ENCODE data around the gene ART1. TPM values are rescaled to one million over a fixed set of nuclear protein-coding genes. Genes with fewer than 3 reads are reported as not detected.

Gene ART1
- total and polyA plus RNA-seq, 2 of the 4 experiments (the other 2 are of a cell fraction): not detected

DNA sequence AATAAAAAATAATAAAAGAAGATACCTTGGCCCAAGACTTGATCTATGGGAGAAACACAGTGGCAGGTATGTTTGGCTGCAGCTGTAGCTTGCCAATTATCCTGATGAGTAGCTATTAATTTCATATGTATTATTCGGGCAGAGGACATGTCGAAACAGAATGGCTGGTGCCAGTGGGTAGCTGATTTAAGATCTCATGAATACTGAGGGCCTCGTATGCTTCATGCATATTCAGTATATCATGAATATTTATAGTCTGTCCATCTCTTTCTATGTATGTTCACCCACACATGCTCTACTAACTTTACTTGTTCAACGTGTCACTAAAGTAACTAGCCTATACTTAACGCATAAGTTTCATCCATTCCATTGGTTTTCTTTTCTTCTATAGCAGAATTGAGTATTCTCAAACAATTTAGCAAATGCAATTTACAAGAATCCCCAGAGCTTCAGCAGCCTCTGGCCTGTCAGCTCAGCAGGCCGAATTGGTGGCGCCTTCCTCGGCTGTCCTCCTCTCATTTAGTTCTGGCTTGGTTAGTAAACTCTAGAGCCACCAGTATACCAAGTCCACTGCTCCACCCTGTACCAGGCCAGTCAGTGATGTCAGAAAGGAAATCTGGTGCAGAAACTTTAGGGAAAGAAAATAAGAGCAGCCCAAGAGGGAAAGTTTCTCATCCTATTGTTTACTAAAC, 21.0 kb upstream of the ART1 start:
- no peak overlapping the region for H2AK9ac ChIP-seq (replicated peaks; ENCODE audit: low read depth, low read length, poor library complexity)
- no peaks in the 10 kb centered on the region for H3K36me3 ChIP-seq (ENCODE audit: control insufficient read depth, insufficient read depth, low read length)
- no peak overlapping the region for H3K4me3 ChIP-seq (ENCODE audit: insufficient read depth, low read depth, low read length)
- no peaks in the 10 kb centered on the region for H3K9me3 ChIP-seq (ENCODE audit: control insufficient read depth, insufficient read depth, low read length)
- dilution Hi-C loops (cut with HindIII; ENCODE audit: low sequenced_read_pairs, unreplicated experiment): no loop called here
- no peak for ATAC-seq (ENCODE audit: low read depth)
- H2BK5ac ChIP-seq (ENCODE audit: low read depth, low read length, poor library complexity, severe bottlenecking): no peak overlapping the region
- no peak overlapping the region for H3K9ac ChIP-seq (ENCODE audit: low read depth, low read length)
- H4K5ac ChIP-seq (ENCODE audit: low read depth, low read length): no peak overlapping the region
- H3K4me1 ChIP-seq (ENCODE audit: control insufficient read depth, insufficient read depth, low read length): no peaks in the 10 kb centered on the region
- no peak overlapping the region for H3K14ac ChIP-seq (replicated peaks; ENCODE audit: low read depth, low read length)
- H4K91ac ChIP-seq (ENCODE audit: insufficient read depth, low read depth, low read length): no peak overlapping the region
- H3K9me1 ChIP-seq (ENCODE audit: insufficient read depth, low read length): no peaks in the 10 kb centered on the region
- ChIA-PET POLR2A (ENCODE audit: unreplicated experiment) (no interaction called here), CTCF (no interaction called here)
- no peak overlapping the region for H3K27ac ChIP-seq (ENCODE audit: insufficient read depth, low read length)
- H2AK5ac ChIP-seq (ENCODE audit: low read depth, low read length): no peak overlapping the region
- BruUV-seq (replicated peaks): no TSS peak
- no peaks in the 10 kb centered on the region for H3K79me1 ChIP-seq (ENCODE audit: low read depth in 1 of 2, low read length in 2 of 2)
- H3K4me2 ChIP-seq (ENCODE audit: low read depth, low read length): no peak overlapping the region
- peaks cover 19% of the 10 kb centered on the region for H3K27me3 ChIP-seq (ENCODE audit: control insufficient read depth, insufficient read depth, low read length)
- H3K18ac ChIP-seq (ENCODE audit: low read depth, low read length): no peak overlapping the region
- no peak overlapping the region for H2BK15ac ChIP-seq (ENCODE audit: low read depth, low read length)
- no peak for DNase-seq
- no peak overlapping the region for H3K4ac ChIP-seq (ENCODE audit: low read depth, low read length)
- H2AFZ ChIP-seq (replicated peaks; ENCODE audit: low read length, poor library complexity): no peak overlapping the region
- no peaks in the 10 kb centered on the region for H4K20me1 ChIP-seq (ENCODE audit: insufficient read depth, low read length)
- WGBS, 2 experiments (ENCODE audit: extremely low coverage in 2 of 2, insufficient read length in 1 of 2): 80% methylated on average over 2 of the region's 8 CpGs; no CpG with 5 or more reads in 1 of the 2 experiments
- no peak overlapping the region for H3K23ac ChIP-seq (ENCODE audit: low read depth, low read length)
- no peak overlapping the region for H3K56ac ChIP-seq (ENCODE audit: extremely low read depth, insufficient read depth, low read length)
- H2BK120ac ChIP-seq (ENCODE audit: low read depth, low read length): no peak overlapping the region
- in situ Hi-C loops (cut with MboI; ENCODE audit: low sequenced_read_pairs): no loop called here
- H4K8ac ChIP-seq (ENCODE audit: low read depth in 2 of 2, low read length in 2 of 2): no peak overlapping the region
- H2BK20ac ChIP-seq (ENCODE audit: low read depth, low read length): no peak overlapping the region
- TF ChIP-seq, protein P1, sequence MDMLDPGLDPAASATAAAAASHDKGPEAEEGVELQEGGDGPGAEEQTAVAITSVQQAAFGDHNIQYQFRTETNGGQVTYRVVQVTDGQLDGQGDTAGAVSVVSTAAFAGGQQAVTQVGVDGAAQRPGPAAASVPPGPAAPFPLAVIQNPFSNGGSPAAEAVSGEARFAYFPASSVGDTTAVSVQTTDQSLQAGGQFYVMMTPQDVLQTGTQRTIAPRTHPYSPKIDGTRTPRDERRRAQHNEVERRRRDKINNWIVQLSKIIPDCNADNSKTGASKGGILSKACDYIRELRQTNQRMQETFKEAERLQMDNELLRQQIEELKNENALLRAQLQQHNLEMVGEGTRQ (IDR thresholded peaks at IDR 0.05; ENCODE audit: low read depth, low read length): no peak
- intact Hi-C loops (cut with micrococcal nuclease): no loop called here

All from IMR-90 (cell line).